IPS DF 4.7 (cell line): ENCODE data around the gene ZNF35.
"Not testable (repeated sequence)": the region's sequence is repeated elsewhere in the genome, so short reads cannot be mapped to it uniquely, and the experiment has no call there.

Source experiments
- DNase-seq: peaks from one replicate; pipeline ENCODE4 v3.0.0-alpha.2; 2013; ENCODE audit warnings: low spot score; ENCODE audit errors: extremely low read depth

The ZNF35 gene

DNA sequence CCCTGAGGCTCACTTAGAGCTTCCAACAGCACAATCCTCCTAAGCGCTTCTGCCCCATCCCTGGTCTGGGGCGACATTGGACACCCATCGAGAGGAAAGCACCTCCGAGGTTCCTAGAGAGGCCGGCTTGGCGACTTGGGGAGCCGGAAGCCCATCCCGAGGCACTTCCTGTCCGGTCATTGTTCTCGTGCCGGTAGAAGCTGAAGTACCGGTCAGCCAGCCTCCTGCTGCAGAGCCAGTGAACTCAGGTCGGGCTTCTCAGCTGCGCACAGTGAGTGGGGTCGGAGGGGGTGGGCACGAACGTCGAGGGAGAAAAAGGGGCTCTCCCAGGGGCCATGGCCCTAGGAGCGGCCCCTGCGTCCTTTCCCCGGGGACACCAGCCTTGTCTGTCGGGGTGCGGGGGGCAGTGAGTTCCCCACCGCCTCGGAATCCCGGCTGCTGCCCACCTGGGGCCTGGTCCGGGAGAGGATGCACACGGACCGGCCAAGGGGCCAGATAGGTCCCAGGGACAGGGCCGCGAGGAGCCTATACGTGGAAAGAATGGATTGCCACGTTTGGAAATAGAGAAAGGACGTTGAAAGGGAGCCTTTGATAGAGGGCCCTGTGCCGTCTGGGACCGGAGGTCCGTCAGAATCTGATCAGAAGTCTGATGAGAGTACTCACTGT is at the start of gene ZNF35:
TSS of gene ZNF35 (plus strand) at position 169 of the 666 bp plus-strand sequence. CDS start 2,336 bp downstream, outside the sequence.
- peak; percentile 84 for DNase-seq

DNA sequence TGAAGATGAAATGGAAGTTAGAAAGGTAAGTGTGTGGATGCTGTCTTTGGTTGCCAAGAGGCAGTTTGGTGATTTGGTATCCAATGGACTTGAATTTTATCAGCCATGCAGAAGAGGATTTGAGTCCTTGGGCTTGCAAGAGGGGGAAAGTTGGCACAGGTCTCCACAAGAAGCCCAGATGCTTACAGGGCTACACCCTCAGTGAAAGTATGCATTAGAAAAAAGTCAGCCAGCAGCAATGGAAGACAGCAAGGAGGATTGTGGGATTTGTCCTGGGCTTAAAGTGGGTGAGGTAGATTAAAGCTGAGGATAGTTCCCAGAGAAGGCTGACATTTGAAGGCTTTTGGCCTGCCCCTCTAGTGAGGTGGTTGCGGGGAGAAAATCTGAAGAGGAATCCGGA is 46.8 kb upstream of the ZNF35 start:
- no peak for DNase-seq

DNA sequence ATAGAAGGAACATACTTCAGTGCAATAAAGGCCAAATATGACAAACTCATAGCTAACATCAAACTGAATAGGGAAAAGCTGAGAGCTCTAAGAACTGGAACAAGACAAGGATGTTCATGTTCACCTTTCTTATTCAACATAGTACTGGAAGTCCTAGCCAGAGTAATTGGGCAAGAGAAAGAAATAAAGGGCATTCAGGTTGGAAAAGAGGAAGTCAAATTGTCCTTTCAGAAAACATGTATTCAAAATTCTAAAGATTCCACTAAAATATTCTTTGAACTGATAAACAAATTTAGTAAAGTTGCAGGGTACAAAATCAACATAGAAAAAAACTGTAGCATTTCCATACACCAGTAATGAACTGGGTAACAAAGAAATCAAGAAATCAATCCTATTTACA is 35.9 kb upstream of the ZNF35 start:
- no peak for DNase-seq

DNA sequence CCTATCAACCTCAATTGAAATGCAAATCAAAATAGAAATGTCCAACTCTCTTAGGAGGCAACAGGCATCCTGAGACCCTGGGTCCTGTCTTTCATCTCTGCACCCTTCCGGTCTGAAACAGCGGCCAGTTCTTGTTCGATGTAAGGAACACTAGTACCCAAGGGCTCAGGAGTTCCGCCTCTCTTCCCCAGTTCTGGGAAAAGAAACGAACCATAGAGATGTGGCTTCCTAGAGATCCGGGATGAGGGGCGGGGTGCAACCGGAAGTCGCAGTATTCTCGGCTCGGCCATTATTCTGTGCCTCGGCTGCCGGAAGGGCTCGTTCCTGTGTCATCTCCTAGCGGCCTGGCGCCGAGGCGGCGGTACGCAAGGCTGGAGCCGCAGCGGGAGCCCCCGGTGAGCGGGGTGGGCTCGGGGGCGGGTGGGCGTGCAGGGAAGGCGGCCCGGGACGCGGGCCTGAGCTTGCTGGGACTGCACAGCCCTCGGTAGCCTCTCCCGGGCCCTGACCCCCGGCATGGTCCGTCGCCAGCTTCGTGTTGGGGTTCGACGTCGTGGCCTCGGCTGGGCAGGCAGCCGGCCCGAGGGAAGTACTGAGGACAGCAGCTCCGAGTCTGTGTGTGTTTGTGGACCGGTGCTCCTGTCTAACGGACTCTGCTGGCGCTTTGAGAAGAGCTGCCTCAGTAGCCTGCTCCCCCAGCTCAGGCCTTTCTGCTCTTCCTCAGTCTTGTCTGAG is 23.6 kb upstream of the ZNF35 start, which contains the start of gene ZNF197:
TSS of gene ZNF197 (plus strand) at position 288 of the 732 bp plus-strand sequence. CDS start 4,119 bp downstream, outside the sequence.
- peak; percentile 82 for DNase-seq

DNA sequence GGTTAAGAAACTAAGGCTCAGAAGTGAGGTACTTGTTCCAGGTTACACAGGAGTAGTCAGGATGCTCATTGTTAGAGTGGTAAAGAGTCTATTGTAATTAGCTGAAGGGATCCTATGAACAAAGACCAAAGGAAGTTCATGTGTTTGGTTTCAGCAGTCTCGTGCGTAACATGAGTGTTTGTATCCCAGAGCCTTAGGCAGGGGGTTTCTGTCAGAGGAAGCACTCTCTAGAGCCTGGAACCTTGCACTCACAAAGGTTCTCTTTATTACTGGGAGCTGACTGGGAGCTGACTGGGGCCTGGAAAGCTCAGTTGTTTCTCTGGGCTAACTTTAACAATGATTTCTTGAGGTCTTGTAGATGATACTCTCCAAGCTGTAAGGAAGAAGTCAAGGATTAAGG is 19.8 kb upstream of the ZNF35 start:
- no peak for DNase-seq

DNA sequence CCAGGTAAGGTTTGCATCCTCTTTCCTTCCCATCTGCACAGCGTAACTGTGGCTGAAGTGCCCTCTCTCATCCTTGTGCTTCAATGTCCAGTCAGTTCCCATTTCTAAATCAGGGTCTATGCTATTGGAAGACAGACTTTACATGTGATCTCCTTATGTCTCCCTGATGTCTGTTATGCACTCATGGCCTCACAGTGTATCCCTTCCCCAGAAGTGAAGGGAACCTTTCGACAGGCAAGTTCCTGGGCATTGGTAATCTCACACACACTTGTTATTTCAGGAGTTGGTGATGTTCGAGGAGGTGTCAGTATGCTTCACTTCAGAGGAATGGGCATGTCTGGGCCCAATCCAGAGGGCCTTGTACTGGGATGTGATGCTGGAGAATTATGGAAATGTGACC is 16.3 kb upstream of the ZNF35 start:
- no peak for DNase-seq

DNA sequence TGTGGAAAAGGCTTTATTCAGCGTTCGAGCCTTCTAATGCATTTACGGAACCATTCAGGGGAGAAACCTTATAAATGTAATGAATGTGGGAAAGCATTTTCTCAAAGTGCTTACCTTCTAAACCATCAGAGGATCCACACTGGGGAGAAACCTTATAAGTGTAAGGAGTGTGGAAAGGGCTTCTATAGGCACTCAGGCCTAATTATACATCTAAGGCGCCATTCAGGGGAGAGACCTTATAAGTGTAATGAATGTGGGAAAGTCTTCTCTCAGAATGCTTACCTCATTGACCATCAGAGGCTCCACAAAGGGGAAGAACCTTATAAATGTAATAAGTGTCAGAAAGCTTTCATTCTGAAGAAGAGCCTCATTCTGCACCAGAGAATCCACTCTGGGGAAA is 6.2 kb upstream of the ZNF35 start:
- no peak for DNase-seq

DNA sequence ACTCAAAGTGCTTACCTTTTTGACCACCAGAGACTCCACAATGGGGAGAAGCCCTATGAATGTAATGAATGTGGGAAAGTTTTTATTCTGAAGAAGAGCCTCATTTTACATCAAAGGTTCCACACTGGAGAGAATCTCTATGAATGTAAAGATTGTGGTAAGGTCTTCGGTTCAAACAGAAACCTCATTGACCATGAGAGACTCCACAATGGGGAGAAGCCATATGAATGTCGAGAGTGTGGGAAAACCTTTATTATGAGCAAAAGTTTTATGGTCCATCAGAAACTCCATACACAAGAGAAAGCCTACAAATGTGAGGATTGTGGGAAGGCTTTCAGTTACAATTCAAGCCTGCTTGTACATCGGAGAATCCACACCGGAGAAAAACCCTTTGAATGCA is 5.5 kb upstream of the ZNF35 start:
- no peak for DNase-seq

DNA sequence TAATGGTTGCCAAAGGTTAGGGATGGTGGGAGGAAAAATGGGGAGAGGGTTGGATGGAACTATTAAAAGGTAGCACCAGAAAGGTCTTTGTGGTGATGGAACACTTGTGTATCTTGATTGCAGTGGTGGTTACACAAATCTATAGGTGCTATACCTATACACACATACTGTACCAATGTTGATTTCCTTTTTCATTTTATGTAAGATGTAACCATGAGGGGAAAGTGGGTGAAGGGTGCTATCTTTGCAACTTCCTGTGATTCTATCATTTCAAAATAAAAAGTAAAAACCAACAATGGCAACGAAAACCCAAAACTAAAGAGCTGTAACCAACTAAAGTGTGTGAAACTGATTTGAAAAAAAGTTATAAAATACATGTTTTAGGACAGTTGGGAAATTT is 761 bp upstream of the ZNF35 start:
- DNase-seq = no peak

DNA sequence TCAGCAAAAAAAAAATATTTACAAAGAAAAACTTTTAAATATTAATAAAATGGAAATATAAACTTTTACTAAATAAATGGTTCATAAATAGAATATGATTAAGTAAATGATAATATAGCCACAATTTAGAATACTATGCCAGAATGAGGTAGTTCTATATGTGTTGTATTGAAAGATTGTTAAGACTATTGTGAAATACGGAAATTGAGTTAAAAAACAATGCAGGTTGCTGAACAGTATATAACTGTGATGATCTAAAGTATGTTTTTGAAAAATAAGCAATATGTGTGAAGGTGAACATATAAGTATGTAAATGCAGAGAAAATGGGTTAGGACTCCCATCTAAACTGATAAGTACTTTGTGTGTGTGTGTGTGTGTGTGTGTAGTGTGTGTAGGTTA is 1.2 kb downstream of the ZNF35 start:
- DNase-seq = no peak

DNA sequence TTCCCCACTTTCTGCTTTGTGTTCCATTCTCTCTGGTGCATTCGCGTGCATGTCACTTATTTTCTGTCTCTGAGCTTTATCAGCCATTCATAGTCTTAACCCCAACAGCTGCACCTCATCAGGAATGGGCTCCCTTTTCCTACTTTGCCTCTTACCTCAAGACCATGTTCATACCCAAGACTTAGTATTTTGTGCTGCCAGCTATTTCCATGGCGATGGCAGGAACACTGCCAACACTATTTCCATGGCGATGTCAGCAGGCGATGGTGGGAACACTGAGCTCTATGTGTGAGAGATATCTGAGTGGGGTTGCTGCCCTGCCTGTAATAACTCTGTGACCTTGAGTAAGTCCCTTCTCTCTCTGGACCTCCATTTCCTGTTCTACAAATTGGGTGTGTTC is 5.5 kb downstream of the ZNF35 start:
- no peak for DNase-seq

DNA sequence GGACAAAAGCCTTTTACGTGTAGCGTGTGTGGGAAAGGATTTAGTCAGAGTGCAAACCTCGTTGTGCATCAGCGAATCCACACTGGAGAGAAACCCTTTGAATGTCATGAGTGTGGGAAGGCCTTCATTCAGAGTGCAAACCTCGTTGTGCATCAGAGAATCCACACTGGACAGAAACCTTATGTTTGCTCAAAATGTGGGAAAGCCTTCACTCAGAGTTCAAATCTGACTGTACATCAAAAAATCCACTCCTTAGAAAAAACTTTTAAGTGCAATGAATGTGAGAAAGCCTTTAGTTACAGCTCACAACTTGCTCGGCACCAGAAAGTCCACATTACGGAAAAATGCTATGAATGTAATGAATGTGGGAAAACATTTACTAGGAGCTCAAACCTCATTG is 10.5 kb downstream of the ZNF35 start:
- DNase-seq = no peak

DNA sequence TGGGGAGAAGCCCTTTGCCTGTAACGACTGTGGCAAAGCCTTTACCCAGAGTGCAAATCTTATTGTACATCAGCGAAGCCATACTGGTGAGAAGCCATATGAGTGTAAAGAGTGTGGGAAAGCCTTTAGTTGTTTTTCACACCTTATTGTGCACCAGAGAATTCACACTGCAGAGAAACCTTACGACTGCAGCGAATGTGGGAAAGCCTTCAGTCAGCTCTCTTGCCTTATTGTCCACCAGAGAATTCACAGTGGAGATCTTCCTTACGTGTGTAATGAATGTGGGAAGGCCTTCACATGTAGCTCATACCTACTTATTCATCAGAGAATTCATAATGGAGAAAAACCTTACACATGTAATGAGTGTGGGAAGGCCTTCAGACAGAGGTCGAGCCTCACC is 10.9 kb downstream of the ZNF35 start:
- DNase-seq = no peak

DNA sequence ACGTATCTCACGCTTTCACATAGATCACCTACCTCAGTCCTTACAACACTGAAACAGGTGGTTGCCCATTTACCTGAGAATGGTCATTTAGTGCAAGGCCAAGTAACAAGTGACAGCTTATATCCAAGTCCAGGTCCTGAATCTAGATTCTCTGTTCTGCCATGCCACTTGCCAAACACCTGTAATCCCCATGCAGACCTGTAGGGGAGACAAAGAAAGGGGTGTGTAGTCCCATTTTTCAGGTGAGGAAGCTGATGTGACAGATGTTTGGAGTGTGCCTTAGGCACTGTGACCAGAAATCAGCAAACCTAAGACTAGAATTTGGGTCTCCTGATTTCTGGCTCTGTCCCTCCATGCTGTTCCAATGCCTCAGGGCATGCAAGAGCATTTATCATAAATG is 12.7 kb downstream of the ZNF35 start:
- no peak for DNase-seq

DNA sequence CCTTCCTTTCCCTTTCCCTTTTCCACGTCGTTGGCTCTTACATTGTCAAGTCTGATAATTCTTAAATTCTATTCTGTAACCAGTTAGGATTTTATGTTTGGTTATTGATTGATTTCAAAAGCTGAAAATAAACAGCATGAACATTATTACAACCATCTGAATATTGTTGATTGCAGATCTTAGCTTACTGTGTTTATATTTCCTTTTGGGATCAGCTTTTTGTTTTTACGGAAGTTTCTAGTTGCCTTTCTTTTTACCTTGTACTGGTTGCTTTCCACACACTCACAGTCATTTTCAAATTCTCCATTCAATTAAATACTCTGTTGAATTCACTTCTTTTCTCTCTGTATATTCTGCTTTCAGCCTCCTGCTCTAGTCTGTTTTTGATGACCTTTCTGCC is 16.6 kb downstream of the ZNF35 start:
- no peak for DNase-seq

DNA sequence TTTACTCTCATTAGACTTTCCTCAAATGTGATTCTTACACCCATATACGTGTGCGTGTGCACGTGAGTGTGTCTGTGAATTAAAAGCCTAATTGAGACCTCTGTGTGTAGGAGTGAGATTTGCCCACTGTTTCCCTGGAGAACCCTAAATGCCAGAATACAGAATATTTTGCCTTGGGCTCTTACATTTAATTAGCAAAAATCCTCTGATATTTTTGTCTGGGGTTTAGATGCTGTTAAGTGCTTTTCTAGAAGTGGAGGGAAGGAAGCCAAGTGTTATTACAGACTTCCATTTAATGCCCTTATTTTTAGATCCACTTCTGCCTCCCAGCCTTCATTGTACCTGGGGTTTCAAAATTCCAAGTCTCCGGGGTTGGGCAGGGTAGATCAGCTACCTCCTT is 17.8 kb downstream of the ZNF35 start:
- DNase-seq = no peak

DNA sequence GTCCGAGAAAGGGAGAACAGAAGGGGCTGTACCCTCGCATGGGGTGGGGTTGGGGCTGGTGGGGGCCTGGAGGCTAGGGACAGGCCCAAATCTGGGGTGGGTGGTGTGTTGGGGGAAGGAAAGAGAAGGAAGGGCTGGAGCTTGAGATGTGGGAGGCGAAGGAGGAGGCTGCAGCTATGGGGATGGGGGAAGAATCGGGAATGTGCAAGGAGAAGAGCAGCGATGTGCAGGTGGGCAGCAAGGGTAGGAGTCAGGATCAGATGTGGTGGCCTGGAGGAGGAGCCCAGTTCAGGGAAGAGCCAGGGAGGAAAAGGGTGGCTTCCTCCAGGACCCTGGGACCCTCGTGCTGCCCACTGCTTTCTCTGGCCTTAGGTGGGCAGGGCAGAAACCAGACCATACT is 21.2 kb downstream of the ZNF35 start:
- DNase-seq = no peak

DNA sequence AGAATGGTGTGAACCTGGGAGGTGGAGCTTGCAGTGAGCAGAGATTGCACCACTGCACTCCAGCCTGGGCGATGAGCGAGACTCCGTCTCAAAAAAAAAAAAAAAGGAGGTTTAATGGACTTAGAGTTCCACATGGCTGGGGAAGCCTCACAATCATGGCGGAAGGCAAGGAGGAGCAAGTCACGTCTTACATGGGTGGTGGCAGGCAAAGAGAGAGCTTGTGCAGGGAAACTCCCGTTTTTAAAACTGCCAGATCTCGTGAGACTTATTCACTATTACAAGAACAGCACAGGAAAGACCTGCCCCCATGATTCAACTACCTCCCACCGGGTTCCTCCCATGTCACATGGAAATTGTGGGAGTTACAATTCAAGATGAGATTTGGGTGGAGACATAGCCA is 24.9 kb downstream of the ZNF35 start:
- not testable (repeated sequence) for DNase-seq

DNA sequence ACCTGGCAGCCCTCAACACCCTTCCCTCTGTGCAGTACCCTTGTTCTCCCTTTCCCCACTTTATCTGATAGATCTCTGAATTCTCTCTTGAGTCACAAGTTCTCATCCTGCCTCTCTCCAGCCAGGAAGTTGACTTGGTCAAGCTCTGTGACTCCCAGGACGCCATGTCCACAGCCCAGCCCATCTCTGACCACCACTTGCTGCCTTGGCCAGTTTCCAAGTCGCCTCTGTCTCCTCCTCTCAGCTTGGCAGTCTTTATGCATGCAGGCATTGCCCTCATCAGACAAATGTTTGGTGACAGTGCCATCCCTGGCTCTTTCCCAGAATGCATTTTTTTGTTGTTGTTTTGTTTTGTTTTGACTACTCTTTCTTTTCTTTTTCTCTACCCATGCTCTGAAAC is 25.7 kb downstream of the ZNF35 start:
- DNase-seq = no peak

DNA sequence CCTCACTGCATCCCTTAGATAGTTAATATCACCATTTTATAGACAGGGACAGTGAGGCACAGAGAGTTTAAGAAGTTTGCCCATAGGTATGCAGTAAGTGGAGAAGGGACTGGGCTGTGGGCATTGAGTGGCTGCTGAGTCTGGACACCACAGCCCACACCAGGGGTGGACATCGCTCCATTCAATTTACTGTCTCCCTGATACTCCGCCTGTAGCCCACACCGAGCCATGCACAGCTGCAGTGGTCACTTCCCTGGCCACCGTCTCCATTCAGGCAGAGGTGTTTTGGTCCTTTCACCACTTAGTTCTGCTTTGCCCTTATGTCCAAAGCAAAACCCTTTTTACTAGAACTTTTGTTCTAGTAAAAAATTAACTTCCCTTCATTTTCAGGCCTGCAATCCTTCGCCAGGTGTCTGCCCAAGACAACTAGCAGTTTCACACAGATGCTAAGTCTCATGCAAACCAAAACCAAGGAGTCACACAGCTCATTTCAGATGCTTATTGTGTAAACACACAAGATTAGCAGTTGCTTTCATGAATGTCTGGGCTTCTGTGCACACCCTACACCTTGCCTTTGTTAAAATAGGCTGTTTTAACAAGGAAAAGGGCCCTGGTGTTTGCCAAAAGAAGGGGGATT is 30.1 kb downstream of the ZNF35 start:
- DNase-seq = no peak

DNA sequence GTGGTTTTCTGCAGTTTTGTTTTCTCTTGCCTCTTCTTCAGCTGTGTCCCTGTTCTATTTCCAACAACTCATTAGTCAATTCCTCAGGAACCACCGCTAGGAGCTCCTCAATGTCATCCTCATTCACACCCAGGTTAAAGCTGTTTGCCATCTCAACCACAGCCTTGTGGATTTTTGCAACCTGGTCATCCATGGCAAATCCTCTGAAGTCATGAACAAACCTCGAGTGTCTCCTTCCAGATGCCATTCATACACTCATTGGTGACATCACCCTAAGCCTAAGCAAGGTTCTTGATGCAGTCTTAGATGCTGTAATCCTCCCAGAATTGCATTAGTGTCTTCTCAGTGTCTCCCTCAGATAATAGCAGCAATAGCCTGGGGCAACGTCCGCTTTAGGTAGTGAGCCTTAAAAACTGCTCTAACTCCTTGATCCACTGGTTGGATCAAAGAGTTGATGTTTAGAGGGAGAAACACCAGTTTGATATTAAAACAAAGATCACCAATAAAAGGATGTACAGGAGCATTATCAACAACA is 32.5 kb downstream of the ZNF35 start:
- no peak for DNase-seq

DNA sequence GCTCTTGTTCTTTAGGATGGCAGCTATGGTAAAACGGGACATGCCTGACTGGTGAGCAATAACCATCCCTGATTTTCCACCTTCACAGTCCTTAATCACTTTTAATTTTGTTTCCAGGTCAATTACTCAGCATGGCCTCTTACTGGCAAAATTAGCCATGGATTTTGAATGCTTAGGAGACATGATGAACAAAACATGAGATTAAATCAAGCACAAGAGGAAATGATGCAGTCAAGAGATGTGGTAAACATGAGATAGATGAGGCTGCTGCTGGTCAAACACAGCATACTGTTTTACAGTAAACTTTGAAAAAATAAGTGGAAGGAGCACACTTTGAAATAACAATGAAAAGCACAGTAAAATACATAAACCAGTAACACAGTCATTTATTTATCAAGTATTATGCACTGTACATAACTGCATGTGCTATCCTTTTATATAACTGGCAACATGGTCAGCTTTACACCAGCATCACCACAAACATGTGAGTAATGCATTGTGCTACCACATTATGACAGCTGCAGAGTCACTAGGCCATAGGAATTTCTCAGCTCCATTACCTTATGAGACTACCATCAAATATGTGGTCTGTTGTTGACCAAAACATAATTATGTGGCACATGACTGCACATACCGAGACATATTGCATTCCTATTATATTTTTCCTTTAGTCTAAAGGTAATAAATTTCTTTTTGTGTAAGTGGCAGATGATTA is 33.8 kb downstream of the ZNF35 start:
- DNase-seq = no peak
